GM12801 (cell line): ENCODE data around the gene S1PR3.

Experiments
- TF ChIP-seq, protein P1 (sequence below): IDR thresholded peaks from one replicate; pipeline ENCODE4 v1.5.1; 2011; ENCODE audit warnings: control low read depth; ENCODE audit not compliant: insufficient read length; ENCODE audit errors: extremely low read depth

The S1PR3 gene

DNA sequence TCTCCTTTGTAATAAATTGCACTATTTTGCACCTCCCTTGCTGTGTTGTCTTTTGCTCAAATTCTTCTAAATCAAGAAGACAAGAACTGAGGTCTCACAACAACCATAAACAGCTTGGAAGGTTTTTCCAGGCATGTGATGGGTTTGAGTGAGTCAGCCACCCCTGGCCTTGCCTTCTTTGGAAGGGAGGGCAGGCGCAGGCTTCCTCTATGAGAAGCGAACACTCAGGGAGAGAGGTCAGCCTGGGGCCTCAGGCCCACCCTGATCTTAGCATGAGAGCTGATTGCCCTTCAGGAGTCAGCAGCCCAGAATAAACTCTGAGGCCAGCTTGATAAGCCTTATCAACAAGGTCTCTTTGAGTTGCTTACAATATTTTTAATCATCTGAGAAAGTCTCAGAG lies 31.6 kb downstream of the S1PR3 start:
- TF ChIP-seq, protein P1, sequence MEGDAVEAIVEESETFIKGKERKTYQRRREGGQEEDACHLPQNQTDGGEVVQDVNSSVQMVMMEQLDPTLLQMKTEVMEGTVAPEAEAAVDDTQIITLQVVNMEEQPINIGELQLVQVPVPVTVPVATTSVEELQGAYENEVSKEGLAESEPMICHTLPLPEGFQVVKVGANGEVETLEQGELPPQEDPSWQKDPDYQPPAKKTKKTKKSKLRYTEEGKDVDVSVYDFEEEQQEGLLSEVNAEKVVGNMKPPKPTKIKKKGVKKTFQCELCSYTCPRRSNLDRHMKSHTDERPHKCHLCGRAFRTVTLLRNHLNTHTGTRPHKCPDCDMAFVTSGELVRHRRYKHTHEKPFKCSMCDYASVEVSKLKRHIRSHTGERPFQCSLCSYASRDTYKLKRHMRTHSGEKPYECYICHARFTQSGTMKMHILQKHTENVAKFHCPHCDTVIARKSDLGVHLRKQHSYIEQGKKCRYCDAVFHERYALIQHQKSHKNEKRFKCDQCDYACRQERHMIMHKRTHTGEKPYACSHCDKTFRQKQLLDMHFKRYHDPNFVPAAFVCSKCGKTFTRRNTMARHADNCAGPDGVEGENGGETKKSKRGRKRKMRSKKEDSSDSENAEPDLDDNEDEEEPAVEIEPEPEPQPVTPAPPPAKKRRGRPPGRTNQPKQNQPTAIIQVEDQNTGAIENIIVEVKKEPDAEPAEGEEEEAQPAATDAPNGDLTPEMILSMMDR = no peak

GRCh38 chr9:89023740-89024139 lies 32.5 kb downstream of the S1PR3 start:
- TF ChIP-seq, protein P1 = no peak

GRCh38 chr9:89024727-89025126 lies 33.5 kb downstream of the S1PR3 start:
- TF ChIP-seq, protein P1 = no peak

- TF ChIP-seq, protein P1 = no peak
These were observed 34.3 kb downstream of the S1PR3 start for GRCh38 chr9:89025553-89025952.

- TF ChIP-seq, protein P1 = no peak
These were observed 35.6 kb downstream of the S1PR3 start for GRCh38 chr9:89026876-89027275.

GRCh38 chr9:89029788-89030187 lies 38.5 kb downstream of the S1PR3 start:
- TF ChIP-seq, protein P1 = no peak

GRCh38 chr9:89032173-89032572 lies 40.9 kb downstream of the S1PR3 start:
- TF ChIP-seq, protein P1 = no peak

DNA sequence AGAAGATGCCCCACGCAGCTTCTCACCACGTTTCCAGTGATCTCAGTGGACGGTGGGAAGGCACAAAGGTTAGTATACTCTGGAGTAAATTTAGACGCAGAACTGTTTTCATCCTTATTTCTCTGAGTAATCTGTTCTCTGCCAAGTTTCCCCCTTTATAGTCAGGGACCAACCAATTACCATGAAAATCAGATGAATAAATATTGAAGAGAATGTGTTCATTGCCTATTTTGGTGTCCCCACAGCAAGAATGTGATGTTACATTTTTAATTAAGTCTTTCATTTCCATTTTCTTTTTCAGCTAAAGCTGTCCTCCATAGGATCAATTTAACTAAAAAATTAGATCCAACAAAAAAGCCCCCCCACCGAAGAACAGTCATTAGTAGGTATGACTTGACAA lies 41.4 kb downstream of the S1PR3 start:
- TF ChIP-seq, protein P1 = no peak
